Measurements from ENCODE around the gene LIPC.

DNA sequence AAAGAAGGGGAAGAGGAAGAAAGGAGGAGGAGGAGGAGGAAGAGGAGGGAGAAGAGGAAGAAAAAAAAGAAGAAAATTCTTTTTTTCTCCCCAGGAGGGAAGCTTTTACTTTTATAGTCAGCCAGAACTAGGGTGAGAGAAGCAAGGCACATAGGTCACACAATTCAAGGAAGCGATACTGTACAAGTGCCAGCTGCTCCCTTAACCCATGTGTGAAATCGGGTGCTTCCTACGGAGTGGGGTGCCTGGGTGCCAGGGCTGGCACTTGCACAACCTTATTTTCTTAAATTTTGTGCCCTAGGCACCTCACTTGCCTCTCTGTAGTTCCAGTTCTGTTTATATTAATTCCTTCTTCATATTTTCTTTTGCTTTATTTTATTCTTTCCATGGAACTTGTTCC lies 150.4 kb downstream of the LIPC start:
- TF ChIP-seq, protein P1, sequence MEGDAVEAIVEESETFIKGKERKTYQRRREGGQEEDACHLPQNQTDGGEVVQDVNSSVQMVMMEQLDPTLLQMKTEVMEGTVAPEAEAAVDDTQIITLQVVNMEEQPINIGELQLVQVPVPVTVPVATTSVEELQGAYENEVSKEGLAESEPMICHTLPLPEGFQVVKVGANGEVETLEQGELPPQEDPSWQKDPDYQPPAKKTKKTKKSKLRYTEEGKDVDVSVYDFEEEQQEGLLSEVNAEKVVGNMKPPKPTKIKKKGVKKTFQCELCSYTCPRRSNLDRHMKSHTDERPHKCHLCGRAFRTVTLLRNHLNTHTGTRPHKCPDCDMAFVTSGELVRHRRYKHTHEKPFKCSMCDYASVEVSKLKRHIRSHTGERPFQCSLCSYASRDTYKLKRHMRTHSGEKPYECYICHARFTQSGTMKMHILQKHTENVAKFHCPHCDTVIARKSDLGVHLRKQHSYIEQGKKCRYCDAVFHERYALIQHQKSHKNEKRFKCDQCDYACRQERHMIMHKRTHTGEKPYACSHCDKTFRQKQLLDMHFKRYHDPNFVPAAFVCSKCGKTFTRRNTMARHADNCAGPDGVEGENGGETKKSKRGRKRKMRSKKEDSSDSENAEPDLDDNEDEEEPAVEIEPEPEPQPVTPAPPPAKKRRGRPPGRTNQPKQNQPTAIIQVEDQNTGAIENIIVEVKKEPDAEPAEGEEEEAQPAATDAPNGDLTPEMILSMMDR (IDR thresholded peaks at IDR 0.05): no peak
- TF ChIP-seq POLR2A (IDR thresholded peaks at IDR 0.05): no peak

Data from testis (tissue), 2 donors.